ENCODE data around the gene GAS5. TPM values are rescaled to one million over a fixed set of nuclear protein-coding genes. Genes with fewer than 3 reads are reported as not detected.

Gene GAS5
- total and polyA plus RNA-seq, 4 donors: 28.6 to 84.8 (median 58.5) TPM

DNA sequence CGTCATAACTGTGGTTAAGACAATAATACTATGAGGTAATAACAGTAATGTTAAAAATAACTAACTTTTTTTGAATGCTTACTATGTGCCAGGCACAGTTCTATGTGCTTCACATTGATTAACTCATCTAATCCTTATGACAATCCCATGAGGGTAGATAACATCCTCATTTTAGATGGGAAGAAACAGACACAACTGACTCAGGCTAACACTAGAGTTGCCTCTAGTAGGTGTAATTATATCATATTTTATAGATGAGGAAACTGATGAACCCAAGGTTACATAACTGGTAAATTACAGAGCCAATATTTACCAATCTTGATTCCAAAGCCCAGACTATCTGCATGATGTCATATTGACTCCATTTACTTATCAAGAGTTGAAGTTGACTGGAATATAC lies 25.8 kb upstream of the GAS5 start:
- no peaks in the 10 kb centered on the region for H3K4me1 ChIP-seq (ENCODE audit: control insufficient read depth in 4 of 4, insufficient read depth in 4 of 4, low read length in 3 of 4)
- DNase-seq (ENCODE audit: low spot score): no peak
- no peaks in the 10 kb centered on the region for H3K27me3 ChIP-seq (ENCODE audit: control insufficient read depth in 4 of 4, insufficient read depth in 4 of 4, low read length in 3 of 4)
- peaks cover 0 to 17% (median 1%) of the 10 kb centered on the region in 4 donors for H3K36me3 ChIP-seq (ENCODE audit: control insufficient read depth in 4 of 4, insufficient read depth in 3 of 4, low read depth in 1 of 4, low read length in 3 of 4)
- TF ChIP-seq CTCF (IDR thresholded peaks at IDR 0.05; ENCODE audit: low read depth, low read length, missing input control) (no peak), NR2F2 (IDR thresholded peaks at IDR 0.05) (no peak), SP1 (IDR thresholded peaks at IDR 0.05) (no peak), ZBTB33 (IDR thresholded peaks at IDR 0.05) (no peak), FOXA2 (IDR thresholded peaks at IDR 0.05) (no peak), GABPA (IDR thresholded peaks at IDR 0.05 in 1 of 2, conservative IDR thresholded peaks at IDR 0.05 in 1 of 2) (no peak), YY1 (IDR thresholded peaks at IDR 0.05) (no peak), FOXA1 (IDR thresholded peaks at IDR 0.05) (no peak), EGR1 (IDR thresholded peaks at IDR 0.05; ENCODE audit: low read depth in 2 of 2) (no peak), JUND (IDR thresholded peaks at IDR 0.05) (no peak), TAF1 (conservative IDR thresholded peaks at IDR 0.05) (no peak), RAD21 (IDR thresholded peaks at IDR 0.05) (no peak), HNF4A (conservative IDR thresholded peaks at IDR 0.05) (no peak), RXRA (IDR thresholded peaks at IDR 0.05) (no peak)
- TF ChIP-seq, protein P1, sequence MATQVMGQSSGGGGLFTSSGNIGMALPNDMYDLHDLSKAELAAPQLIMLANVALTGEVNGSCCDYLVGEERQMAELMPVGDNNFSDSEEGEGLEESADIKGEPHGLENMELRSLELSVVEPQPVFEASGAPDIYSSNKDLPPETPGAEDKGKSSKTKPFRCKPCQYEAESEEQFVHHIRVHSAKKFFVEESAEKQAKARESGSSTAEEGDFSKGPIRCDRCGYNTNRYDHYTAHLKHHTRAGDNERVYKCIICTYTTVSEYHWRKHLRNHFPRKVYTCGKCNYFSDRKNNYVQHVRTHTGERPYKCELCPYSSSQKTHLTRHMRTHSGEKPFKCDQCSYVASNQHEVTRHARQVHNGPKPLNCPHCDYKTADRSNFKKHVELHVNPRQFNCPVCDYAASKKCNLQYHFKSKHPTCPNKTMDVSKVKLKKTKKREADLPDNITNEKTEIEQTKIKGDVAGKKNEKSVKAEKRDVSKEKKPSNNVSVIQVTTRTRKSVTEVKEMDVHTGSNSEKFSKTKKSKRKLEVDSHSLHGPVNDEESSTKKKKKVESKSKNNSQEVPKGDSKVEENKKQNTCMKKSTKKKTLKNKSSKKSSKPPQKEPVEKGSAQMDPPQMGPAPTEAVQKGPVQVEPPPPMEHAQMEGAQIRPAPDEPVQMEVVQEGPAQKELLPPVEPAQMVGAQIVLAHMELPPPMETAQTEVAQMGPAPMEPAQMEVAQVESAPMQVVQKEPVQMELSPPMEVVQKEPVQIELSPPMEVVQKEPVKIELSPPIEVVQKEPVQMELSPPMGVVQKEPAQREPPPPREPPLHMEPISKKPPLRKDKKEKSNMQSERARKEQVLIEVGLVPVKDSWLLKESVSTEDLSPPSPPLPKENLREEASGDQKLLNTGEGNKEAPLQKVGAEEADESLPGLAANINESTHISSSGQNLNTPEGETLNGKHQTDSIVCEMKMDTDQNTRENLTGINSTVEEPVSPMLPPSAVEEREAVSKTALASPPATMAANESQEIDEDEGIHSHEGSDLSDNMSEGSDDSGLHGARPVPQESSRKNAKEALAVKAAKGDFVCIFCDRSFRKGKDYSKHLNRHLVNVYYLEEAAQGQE (IDR thresholded peaks at IDR 0.05): no peak
- TF ChIP-seq, protein P2, sequence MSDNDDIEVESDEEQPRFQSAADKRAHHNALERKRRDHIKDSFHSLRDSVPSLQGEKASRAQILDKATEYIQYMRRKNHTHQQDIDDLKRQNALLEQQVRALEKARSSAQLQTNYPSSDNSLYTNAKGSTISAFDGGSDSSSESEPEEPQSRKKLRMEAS (IDR thresholded peaks at IDR 0.05): no peak
- TF ChIP-seq, protein P3, sequence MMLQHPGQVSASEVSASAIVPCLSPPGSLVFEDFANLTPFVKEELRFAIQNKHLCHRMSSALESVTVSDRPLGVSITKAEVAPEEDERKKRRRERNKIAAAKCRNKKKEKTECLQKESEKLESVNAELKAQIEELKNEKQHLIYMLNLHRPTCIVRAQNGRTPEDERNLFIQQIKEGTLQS (IDR thresholded peaks at IDR 0.05): no peak
- no peaks in the 10 kb centered on the region for H3K9me3 ChIP-seq (ENCODE audit: control insufficient read depth in 4 of 4, low read length in 3 of 4)
- H3K4me3 ChIP-seq (ENCODE audit: low read depth in 1 of 3, low read length in 3 of 3): no peak overlapping the region
- H3K9ac ChIP-seq (ENCODE audit: low read depth in 1 of 2, low read length in 2 of 2): no peak overlapping the region
- WGBS: 96% methylated on average over 1 of the region's 1 CpG
- no peak overlapping the region for H3K27ac ChIP-seq (ENCODE audit: low read depth in 1 of 2, low read length in 2 of 2)

Data from liver (tissue), 9 donors.